ENCODE results near the gene OPHN1.

Gene OPHN1

DNA sequence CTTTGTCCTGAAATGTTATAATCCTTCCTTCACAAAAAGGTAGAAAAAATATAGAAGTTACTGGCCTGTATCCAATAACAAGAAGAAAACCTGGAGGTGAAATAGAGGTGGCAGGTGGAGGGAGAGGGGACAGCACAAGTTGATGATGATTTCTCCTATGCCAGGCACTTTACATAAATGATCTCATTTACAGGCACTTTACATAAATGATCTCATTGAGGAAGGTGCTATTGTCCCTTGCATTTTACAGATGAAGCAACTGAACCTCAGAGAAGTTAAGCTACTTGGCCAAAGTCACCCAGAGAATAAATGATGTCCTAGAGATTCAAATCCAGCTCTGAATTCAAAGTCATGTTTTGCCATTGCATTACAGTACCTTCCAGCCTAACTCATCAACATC lies 7.1 kb upstream of the OPHN1 start:
- no peak overlapping the region for H3K4me3 ChIP-seq (ENCODE audit: low read depth, low read length)

DNA sequence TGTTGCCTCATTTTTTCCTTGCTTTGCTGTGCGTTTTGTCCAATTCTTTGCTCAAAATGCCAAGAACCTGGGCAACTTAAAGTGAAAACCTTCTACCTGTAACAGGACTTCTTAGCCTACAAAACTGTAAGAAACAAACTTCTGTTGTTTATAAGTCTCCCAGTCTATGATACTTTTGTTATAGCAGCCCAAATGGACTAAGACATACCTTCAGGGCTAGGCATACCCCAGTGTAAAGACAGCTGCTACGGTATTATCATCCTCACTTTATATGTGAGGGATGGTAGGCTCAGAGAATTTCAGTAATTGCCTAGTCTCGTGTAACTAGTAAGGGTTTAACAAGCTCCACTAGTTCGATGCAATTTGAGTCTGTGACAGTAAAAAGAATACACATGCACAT lies 6.0 kb upstream of the OPHN1 start:
- H3K4me3 ChIP-seq (ENCODE audit: low read depth, low read length): no peak overlapping the region
- TF ChIP-seq, protein P1, sequence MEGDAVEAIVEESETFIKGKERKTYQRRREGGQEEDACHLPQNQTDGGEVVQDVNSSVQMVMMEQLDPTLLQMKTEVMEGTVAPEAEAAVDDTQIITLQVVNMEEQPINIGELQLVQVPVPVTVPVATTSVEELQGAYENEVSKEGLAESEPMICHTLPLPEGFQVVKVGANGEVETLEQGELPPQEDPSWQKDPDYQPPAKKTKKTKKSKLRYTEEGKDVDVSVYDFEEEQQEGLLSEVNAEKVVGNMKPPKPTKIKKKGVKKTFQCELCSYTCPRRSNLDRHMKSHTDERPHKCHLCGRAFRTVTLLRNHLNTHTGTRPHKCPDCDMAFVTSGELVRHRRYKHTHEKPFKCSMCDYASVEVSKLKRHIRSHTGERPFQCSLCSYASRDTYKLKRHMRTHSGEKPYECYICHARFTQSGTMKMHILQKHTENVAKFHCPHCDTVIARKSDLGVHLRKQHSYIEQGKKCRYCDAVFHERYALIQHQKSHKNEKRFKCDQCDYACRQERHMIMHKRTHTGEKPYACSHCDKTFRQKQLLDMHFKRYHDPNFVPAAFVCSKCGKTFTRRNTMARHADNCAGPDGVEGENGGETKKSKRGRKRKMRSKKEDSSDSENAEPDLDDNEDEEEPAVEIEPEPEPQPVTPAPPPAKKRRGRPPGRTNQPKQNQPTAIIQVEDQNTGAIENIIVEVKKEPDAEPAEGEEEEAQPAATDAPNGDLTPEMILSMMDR (IDR thresholded peaks at IDR 0.05; ENCODE audit: borderline replicate concordance, insufficient read depth, low read depth, low read length): no peak

More for the DNA sequence above, 7.1 kb upstream of the OPHN1 start:
- TF ChIP-seq, protein P1 (IDR thresholded peaks at IDR 0.05; ENCODE audit: borderline replicate concordance, insufficient read depth, low read depth, low read length): no peak

DNA sequence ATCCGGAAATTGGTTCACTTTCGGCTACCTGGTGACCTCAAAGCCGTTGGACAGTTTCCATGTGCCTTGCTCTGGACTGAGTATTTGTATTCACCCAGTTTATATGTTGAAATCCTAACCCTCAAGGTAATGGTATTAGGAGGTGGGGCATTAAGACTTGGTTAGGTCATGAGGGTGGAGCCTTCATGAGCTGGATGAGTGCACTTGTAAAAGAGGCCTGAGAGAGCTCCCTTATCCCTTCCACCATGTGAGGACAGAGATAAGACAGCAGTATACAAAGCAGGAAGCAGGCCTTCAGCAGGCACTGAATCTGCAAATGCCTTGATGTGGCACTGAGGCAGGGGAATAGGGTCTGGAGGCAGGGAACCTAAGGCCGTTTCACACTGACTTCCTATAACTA lies 5.3 kb upstream of the OPHN1 start:
- TF ChIP-seq, protein P1 (IDR thresholded peaks at IDR 0.05; ENCODE audit: borderline replicate concordance, insufficient read depth, low read depth, low read length): no peak
- H3K4me3 ChIP-seq (ENCODE audit: low read depth, low read length): no peak overlapping the region

DNA sequence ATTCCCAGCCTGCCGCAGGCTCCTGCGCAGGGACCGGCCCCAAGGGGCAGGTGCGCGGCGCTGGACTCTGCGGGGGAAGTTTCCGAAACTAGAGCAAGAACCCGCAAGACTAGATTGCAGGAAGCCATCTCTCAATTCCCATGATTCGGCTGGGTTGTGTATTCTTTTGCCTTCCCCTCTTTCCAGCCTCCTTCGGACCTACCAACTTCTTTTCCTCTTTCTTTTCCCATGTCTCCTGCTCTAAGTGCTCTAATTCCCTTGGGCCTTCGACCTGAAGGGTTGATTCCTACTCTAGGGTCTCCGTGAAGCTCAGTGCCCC lies 645 bp upstream of the OPHN1 start:
- TF ChIP-seq, protein P1 (IDR thresholded peaks at IDR 0.05; ENCODE audit: borderline replicate concordance, insufficient read depth, low read depth, low read length): no peak
- H3K4me3 ChIP-seq (ENCODE audit: low read depth, low read length): no peak overlapping the region

DNA sequence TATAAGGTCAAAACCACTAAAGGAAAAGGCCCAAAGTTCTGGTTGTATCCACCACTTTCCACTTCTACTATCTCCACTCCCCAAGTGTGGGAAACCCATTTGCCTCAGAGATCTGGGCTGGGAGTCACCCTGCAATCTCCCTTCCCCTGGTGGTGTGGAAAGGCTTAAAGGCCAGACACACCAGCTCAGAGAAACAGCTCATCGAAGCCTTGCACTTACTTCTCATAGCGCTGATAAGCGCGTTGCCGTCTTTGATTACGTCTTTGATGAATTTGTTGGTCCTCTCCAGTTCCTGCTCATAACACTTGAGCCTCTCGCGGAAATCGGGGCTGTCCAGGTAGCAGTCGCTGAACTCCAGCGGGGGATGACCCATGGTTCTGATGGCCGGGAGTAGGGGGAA lies 647 bp downstream of the OPHN1 start:
- TF ChIP-seq, protein P1 (IDR thresholded peaks at IDR 0.05; ENCODE audit: borderline replicate concordance, insufficient read depth, low read depth, low read length): no peak
- no peak overlapping the region for H3K4me3 ChIP-seq (ENCODE audit: low read depth, low read length)

DNA sequence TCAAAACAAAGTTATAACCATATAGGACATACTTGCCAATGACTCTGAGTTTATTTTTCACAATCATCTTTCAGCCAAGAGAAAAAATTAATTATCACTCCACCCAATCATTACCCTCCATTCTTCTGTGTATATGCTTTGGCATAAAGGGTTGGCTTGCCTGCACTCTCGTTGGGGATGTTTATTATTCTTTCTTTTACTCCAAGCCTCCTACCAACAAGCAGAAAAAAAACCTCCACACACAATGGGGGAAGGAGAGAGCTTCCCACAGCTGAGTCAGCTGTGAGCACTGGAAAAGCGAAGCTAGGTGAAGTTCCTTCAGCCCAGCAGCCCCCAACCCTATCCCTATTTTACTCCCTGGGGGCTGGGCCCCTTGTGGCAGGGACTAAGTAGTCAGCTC lies 1.5 kb downstream of the OPHN1 start:
- TF ChIP-seq, protein P1 (IDR thresholded peaks at IDR 0.05; ENCODE audit: borderline replicate concordance, insufficient read depth, low read depth, low read length): no peak
- no peak overlapping the region for H3K4me3 ChIP-seq (ENCODE audit: low read depth, low read length)

DNA sequence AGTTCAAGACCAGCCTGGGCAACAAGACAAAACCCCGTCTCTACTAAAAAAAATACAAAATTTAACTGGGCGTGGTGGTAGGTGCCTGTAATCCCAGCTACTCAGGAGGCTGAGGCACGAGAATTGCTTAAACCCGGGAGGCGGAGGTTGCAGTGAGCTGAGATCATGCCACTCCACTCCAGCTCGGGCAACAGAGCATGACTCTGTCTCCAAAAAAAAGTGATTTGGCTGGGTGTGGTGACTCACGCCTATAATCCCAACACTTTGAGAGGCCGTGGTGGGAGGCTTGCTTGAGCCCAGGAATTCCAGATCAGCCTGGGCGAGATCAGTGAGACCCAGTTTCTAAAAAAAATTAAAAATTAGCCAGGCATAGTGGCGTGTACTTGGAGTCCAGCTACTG lies 4.1 kb downstream of the OPHN1 start:
- TF ChIP-seq, protein P1 (IDR thresholded peaks at IDR 0.05; ENCODE audit: borderline replicate concordance, insufficient read depth, low read depth, low read length): no peak

More for the DNA sequence above, 4.1 kb downstream of the OPHN1 start:
- no peak overlapping the region for H3K4me3 ChIP-seq (ENCODE audit: low read depth, low read length)

All from GM12875 (cell line).